Hepatocyte (in vitro differentiated cells): Measurements from ENCODE around the gene MAGI1. TPM values are rescaled to one million over a fixed set of nuclear protein-coding genes. Genes with fewer than 3 reads are reported as not detected.

Experiments
- DNase-seq: peaks from one replicate; pipeline ENCODE4 v3.0.0-alpha.2; 2016; ENCODE audit warnings: low spot score
- H2AFZ ChIP-seq: fragments of 200-600 bp; sonication (generic); 2 replicates; pipeline ENCODE4 v1.6.0; 2016; ENCODE audit warnings: antibody characterized with exemption, mild to moderate bottlenecking
- H3K27ac ChIP-seq: fragments of 200-600 bp; sonication (generic); 2 replicates; pipeline ENCODE4 v1.5.1; 2016; ENCODE audit warnings: mild to moderate bottlenecking
- H3K27me3 ChIP-seq: fragments of 200-600 bp; sonication (generic); 2 replicates; pipeline ENCODE4 v1.6.1; 2016
- H3K36me3 ChIP-seq: fragments of 200-600 bp; sonication (generic); replicated peaks from 2 replicates; pipeline ENCODE4 v1.5.1; 2016; ENCODE audit warnings: low read depth; ENCODE audit not compliant: insufficient read depth
- H3K4me1 ChIP-seq: fragments of 200-600 bp; sonication (generic); 2 replicates; pipeline ENCODE4 v1.5.1; 2016; ENCODE audit warnings: mild to moderate bottlenecking, moderate library complexity; ENCODE audit not compliant: insufficient read depth
- H3K4me2 ChIP-seq: fragments of 200-600 bp; sonication (generic); 2 replicates; pipeline ENCODE4 v1.6.0; 2016
- H3K4me3 ChIP-seq: fragments of 200-600 bp; sonication (generic); 2 replicates; pipeline ENCODE4 v1.5.1; 2016; ENCODE audit warnings: mild to moderate bottlenecking
- H3K79me2 ChIP-seq: fragments of 200-600 bp; sonication (generic); 2 replicates; pipeline ENCODE4 v1.6.0; 2017; ENCODE audit warnings: mild to moderate bottlenecking
- H3K9me2 ChIP-seq: fragments of 200-600 bp; sonication (generic); replicated peaks from 2 replicates; pipeline ENCODE4 v1.6.0; 2017; ENCODE audit warnings: mild to moderate bottlenecking; ENCODE audit not compliant: insufficient read depth
- H3K9me3 ChIP-seq: fragments of 200-600 bp; sonication (generic); 2 replicates; pipeline ENCODE4 v1.5.1; 2016; ENCODE audit warnings: low read depth, mild to moderate bottlenecking
- H4K20me1 ChIP-seq: fragments of 200-600 bp; sonication (generic); 2 replicates; pipeline ENCODE4 v1.6.0; 2016; ENCODE audit warnings: mild to moderate bottlenecking; ENCODE audit not compliant: insufficient read depth, poor library complexity, severe bottlenecking
- CTCF ChIP-seq: fragments of 200-600 bp; sonication (generic); IDR thresholded peaks from 2 replicates; pipeline ENCODE4 v1.5.1; 2016; ENCODE audit warnings: antibody characterized with exemption, mild to moderate bottlenecking; ENCODE audit not compliant: poor library complexity
- EZH2 ChIP-seq: fragments of 200-600 bp; sonication (generic); IDR thresholded peaks from 2 replicates; pipeline ENCODE4 v1.6.1; 2016; ENCODE audit warnings: antibody characterized with exemption, mild to moderate bottlenecking, borderline replicate concordance
- EZH2phosphoT487 ChIP-seq: fragments of 200-600 bp; sonication (generic); IDR thresholded peaks from one replicate; pipeline ENCODE4 v1.6.1; 2018; ENCODE audit warnings: antibody characterized with exemption, mild to moderate bottlenecking, low read depth, moderate library complexity; ENCODE audit not compliant: unreplicated experiment, severe bottlenecking
- WGBS: methylation state at CpG from one replicate; pipeline ENCODE4 v1.1.6; 2016; ENCODE audit warnings: low lambda C conversion rate; ENCODE audit errors: missing lambda C conversion rate; 5-methylcytosine and 5-hydroxymethylcytosine counted together
- polyA plus RNA-seq: library from polyadenylated mRNA; unstranded; fragments of >200 nt; fragmentation: Nextera tagmentation; extraction: Ambion mirVana; gene quantifications from 2 replicates; pipeline ENCODE4 v1.2.1, GENCODE V29; 2016
- total RNA-seq: library from RNA; depleted of rRNA; stranded (reverse); fragments of >200 nt; gene quantifications from 2 replicates; pipeline ENCODE4 v1.2.3, GENCODE V29; 2014

Gene MAGI1
- total and polyA plus RNA-seq, 2 experiments from 2014 or later, result 26.2 to 43.5 TPM

- no peak overlapping the region for H3K4me3 ChIP-seq
- H3K4me1 ChIP-seq, result peaks cover 10% of the 10 kb centered on the region
- TF ChIP-seq EZH2, result no peak
- no peak for TF ChIP-seq CTCF
- no peak for TF ChIP-seq EZH2phosphoT487
- no peak overlapping the region for H3K4me2 ChIP-seq
- no peaks in the 10 kb centered on the region for H3K27me3 ChIP-seq
- H2AFZ ChIP-seq, result no peak overlapping the region
- 62% methylated on average over 3 of the region's 3 CpGs for WGBS
- no peak for DNase-seq
- no peaks in the 10 kb centered on the region for H3K36me3 ChIP-seq
- no peaks in the 10 kb centered on the region for H3K9me2 ChIP-seq
- no peaks in the 10 kb centered on the region for H3K9me3 ChIP-seq
- peaks cover 84% of the 10 kb centered on the region for H3K79me2 ChIP-seq
- no peak overlapping the region for H3K27ac ChIP-seq
- H4K20me1 ChIP-seq, result peaks cover 13% of the 10 kb centered on the region
Measured at GRCh38 chr3:65817553-65818126, 221.1 kb downstream of the MAGI1 start.

DNA sequence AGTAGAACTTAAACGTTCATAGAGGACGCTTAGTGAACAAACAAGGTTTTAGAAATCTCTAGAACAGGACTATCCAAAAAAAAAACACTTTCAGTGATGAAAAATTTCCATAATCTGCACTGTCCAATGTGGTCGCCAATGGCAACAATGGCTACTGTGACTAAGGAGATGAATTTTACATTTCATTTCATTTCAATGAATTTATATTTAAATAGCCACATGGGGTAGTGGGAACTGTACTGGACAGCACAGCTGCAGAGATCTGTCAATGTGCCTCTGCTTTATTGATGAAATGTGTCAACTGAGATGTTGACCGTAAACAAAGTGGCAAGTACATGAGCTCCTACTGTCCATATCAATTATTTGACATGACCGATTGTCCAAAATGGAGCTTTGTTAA, 222.5 kb downstream of the MAGI1 start:
- TF ChIP-seq EZH2phosphoT487 (no peak), CTCF (no peak), EZH2 (no peak)
- Histone ChIP-seq H4K20me1 (peaks cover 13% of the 10 kb centered on the region), H3K4me3 (no peak overlapping the region), H3K27ac (no peak overlapping the region), H3K27me3 (no peaks in the 10 kb centered on the region), H3K9me3 (no peaks in the 10 kb centered on the region), H3K36me3 (no peaks in the 10 kb centered on the region), H3K9me2 (no peaks in the 10 kb centered on the region), H3K4me1 (peaks cover 10% of the 10 kb centered on the region), H3K79me2 (peaks cover 69% of the 10 kb centered on the region), H3K4me2 (no peak overlapping the region), H2AFZ (no peak overlapping the region)
- no peak for DNase-seq
- WGBS, result 94% methylated on average over 5 of the region's 5 CpGs

DNA sequence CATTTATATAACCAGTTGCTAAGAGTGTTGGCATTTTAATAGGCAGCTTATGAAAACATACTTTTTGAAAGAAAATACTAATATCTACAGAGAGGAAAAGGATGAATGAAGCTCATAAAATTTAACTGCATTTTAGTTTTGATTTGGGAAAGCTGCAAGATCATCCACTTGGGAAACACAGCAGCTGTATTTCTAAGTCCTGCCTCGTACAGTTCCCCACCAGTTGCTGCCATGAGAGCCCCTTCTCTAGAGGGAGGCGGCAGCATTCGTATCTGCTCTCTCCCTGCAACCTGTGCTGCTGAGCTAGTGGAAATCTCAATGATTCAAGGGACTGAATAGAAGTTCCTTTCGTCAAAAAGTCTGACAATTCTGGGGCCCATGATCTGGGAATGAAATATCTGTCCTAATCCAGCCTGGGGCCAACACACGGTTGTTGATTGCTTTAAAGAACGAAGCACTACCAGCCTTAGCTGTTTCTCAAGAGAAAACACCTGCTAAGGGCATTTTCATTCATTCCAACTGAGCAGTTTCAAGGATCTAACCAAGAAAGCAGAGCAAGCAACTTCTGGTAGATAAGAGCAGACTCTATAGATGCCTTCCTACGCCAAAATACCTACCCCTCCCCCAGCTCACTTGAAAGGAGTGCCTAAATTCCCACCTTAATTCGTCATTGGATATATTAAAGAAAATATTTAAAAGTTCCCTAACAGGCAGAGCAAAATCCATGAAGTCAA, 223.7 kb downstream of the MAGI1 start:
- peaks cover 13% of the 10 kb centered on the region for H4K20me1 ChIP-seq
- no peaks in the 10 kb centered on the region for H3K9me2 ChIP-seq
- H3K9me3 ChIP-seq, result no peaks in the 10 kb centered on the region
- no peaks in the 10 kb centered on the region for H3K27me3 ChIP-seq
- 64% methylated on average over 8 of the region's 8 CpGs for WGBS
- peaks cover 66% of the 10 kb centered on the region for H3K79me2 ChIP-seq
- H3K4me3 ChIP-seq, result no peak overlapping the region
- no peak overlapping the region for H3K4me2 ChIP-seq
- TF ChIP-seq EZH2phosphoT487 (no peak), CTCF (no peak), EZH2 (no peak)
- no peaks in the 10 kb centered on the region for H3K36me3 ChIP-seq
- DNase-seq, result no peak
- no peak overlapping the region for H2AFZ ChIP-seq
- H3K4me1 ChIP-seq, result peaks cover 10% of the 10 kb centered on the region
- H3K27ac ChIP-seq, result no peak overlapping the region
